Fibroblast of upper back skin (primary cell): ENCODE results near the gene TMEM169.

Experiments
- DNase-seq: peaks from one replicate; pipeline ENCODE4 v3.0.0-alpha.2; 2013

TMEM169 gene

GRCh38 chr2:216081487-216082116, at the start of gene TMEM169, which contains the start of gene PECR:
Gene TMEM169 (plus strand): TSS chr2:216081919. CDS start chr2:216095964, 14,045 bp downstream.
Gene PECR (minus strand): TSS chr2:216081809. CDS start chr2:216081741, 68 bp downstream.
- DNase-seq, result peak; percentile 53

DNA sequence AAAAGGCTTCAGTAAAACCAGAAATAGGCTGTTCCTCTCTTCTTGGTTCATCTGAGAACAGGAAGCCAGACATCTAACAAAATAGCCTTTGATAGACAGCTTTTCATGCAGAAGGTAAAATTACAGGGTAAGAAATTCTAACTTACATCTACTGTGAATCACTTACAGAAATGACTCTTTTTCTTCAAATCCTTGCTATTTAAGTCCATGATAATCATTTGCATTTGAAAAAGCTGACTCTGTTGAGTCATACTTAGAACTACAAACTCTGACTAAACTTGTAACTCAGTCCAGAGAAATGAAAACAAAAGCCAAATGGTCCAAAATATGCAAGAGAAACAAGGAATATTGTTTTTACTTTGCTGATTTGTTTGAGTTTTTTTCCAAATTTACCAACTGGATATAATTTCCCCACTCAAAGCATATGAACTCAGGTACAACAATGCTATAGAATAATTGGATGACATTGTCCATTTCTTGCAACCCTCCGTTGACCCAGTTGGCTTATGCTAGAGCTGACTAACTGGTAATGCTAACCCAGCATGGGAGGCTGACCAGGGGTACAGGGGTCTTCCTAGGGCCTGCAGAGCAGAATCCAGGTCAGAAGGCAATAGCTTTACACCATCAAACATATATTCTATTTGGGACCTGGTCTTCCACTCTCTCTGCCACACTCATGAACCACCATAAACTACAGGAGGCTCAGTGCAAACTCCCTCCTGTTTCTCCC, 49.6 kb upstream of the TMEM169 start:
- DNase-seq, result peak; percentile 83

DNA sequence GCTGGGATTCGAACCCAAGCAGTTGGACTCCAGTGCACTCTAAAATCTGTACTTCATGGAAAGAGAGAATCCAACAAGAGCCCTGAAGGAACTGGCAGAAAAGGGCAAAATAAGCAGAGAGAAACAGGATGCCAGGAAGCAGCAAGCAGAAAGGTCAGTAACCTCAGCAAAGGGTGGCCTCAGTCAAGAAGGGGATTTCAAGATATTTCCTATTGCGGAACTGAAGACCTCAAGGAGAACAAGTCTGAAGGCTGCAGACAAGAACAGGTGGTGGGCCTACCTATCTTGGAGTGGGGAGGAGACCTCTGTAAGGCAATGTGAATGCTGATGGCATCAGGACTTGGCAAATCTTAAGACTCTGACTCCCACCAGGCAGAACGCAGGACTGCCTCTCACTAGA, 48.3 kb upstream of the TMEM169 start:
- DNase-seq, result no peak

- DNase-seq, result peak; percentile 63
Observed at GRCh38 chr2:216034065-216034464, 47.7 kb upstream of the TMEM169 start.

DNA sequence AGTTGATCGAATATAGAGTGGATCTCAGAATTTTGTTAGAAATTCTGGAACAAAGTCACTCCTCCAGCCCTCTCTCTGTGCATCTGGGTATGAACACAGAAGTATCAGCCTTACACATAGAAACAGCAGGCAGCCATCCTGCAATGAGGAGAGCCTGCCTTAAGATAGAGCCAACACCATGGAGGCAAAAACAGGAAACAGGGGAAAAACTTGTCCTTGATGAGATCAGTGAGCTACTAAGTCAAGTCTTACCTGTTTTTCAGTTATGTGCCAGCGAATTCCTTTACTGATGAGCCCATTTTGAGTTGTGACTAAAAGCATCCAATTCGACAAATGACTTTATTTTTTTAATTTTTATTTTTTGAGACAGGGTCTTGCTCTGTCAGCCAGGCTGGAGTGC, 41.8 kb upstream of the TMEM169 start:
- DNase-seq, result no peak

GRCh38 chr2:216041438-216041837, 40.3 kb upstream of the TMEM169 start:
- DNase-seq, result no peak

DNA sequence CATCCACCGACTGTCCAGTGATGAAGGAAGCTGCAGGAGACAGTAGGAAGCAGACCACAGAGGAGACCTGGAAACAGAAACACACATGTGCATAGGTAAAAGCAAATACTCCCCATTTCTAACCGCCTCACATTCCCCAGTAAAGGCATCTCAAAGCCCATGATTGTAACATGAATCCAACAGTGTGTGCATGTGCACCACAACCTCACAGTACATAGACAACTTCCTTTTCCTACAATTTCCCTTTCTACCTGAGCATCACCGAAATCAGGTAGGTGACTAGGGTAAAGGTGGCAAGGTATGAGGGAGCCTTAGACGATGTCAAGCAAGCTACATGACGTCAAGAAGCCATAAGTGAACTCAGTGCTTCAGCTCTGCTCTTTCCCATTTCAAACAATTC, 37.8 kb upstream of the TMEM169 start:
- no peak for DNase-seq

DNA sequence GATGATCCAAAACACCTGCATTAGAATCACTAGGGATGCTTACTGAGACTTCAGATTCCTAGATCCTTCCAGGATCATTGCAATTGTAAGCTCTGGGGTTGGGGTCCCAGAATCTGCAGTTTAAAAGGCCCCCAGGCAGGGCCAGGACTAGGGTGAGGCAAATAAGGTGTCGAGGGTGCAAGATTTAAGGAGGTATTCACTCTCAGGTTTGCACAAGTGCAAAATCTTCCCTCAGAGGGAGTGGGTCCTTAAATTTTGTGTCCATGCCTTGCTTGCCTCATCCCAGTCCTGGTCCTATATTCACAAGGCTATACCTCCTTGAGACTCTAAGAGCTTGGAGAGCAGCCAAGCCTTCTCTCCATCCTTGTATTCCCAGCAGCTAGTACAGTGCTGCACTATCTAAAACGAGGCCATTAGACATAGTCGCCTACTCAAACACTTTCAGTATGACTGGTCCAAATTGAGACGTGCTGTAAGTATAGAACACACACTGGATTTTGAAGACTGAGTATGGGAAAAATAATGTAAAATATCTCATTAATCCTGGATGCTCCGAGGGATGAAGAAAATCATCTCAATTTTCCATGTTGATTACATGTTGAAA, 36.7 kb upstream of the TMEM169 start:
- no peak for DNase-seq

DNA sequence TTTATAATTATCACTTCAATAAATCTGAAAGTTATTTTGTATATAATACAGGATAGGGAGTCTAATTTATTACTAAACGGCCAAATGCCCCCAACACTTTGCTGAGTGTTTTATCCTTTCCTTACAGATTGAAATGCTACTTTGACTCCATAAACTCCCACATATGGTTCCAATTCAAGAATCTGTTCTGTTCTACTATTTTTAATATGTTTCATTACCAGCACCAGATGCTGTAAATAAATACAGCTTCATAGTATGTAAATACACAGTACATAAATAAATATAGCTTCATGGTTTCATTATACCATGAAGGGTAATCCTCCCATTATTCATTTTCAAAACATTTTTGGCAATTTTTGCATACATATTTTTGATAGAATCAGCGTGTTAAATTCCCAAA, 34.3 kb upstream of the TMEM169 start:
- no peak for DNase-seq

DNA sequence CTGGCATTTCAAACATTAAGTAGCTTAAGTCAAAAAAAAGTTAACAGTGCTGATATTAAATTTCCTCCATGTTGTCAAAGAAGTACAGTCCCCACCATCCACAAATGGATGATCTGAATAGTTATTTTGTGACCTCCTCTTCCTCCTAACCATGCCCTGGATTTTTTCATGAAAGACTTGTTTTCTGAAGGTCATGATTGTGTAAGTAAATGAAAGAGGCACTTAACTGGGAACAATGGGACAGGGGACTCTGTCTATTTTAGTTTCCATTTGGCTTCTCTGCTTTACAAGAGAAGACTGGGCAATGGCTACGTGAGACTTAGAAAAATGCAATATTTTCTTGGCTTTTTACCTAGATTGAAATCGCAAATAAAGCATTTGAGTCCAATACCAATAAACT, 32.3 kb upstream of the TMEM169 start:
- DNase-seq, result no peak

DNA sequence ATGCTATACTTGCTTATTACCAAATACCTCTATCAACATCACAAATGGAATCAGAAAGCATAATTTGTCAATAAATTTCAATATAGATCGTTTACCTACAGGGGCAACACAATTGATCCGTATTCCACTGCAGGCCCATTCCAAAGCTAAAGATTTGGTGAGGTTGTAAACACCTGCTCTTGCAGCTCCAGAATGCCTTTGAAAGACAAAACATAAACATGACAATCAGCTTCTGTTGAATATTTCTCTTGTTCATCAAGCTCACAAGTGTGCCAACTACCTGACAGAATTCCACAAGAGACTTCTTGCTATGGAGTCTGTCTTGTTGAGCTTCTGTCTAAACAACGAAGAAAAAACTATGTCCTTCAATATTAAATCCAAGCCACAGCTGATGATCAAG, 30.4 kb upstream of the TMEM169 start:
- no peak for DNase-seq

DNA sequence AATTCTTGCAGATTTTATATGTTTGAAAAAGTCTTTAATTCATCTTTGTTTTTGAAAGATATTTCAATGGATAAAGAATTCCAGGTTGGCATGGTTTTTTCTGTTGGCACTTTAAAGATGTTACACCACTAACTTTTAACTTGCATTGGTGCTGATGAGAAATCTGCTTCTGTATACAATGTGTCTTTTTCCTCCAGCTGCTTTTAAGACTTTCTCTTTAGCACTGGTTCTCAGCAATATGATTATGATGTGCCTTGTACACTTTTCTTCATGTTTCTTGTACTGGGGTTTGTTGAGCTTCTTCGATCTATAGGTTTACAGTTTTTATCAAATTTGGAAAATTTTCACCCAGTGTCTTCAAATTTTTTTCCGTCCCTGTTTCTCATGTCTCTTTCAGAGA, 29.3 kb upstream of the TMEM169 start:
- DNase-seq, result no peak

GRCh38 chr2:216055680-216056079, 26.0 kb upstream of the TMEM169 start:
- DNase-seq, result no peak

GRCh38 chr2:216056739-216057138, 25.0 kb upstream of the TMEM169 start:
- no peak for DNase-seq

GRCh38 chr2:216057688-216058193, 24.0 kb upstream of the TMEM169 start:
- peak; percentile 67 for DNase-seq

DNA sequence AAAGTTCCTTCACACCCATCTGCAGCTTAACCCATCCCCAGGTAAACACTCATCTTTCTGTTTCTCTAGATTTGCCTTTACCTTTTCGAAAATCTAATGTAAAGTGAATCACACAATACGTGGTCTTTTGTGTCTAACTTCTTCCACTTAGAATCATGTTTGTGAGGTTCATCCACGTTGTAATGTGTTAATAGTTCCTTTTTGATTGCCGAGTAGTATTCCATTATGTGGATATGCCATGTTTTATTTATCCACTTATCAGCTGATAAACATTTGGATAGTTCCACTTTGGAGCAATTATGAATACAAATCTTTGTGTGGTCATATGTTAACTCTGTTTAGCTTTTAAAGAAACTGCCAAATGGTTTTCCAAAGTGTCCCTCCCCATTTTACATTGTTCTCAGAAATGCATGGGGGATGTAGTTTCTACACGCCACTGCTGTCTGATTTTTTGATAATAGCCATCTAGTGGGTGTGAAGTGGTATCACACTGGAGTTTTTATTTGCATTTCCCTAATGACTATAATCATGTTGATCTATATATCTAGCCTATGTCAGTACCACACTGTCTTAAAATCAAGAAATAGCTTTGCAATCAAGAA, 22.4 kb upstream of the TMEM169 start:
- DNase-seq, result no peak

- DNase-seq, result peak; percentile 49
Observed at GRCh38 chr2:216064014-216064630, 17.6 kb upstream of the TMEM169 start.

- DNase-seq, result no peak
Observed at GRCh38 chr2:216064665-216065064, 17.1 kb upstream of the TMEM169 start.

GRCh38 chr2:216066230-216066629, 15.5 kb upstream of the TMEM169 start:
- peak; percentile 87 for DNase-seq

DNA sequence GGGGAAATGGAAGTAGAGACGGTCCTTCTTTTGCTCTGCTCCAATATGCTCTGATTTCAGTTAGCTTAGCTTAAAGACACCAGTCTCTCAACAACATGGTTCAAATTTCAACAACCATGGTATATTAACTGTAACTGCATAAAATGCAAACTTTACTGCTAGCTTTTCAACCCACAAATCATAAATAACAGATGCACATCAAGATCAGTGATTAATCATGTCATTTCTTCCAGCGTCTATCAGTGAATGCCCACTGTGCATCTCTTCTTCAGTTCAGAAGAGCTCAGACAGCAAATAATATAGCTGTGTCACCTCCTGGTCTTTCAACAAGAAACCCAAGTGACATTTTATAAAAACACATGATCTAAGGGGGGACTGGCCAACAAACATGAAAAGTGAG, 12.7 kb upstream of the TMEM169 start:
- no peak for DNase-seq

DNA sequence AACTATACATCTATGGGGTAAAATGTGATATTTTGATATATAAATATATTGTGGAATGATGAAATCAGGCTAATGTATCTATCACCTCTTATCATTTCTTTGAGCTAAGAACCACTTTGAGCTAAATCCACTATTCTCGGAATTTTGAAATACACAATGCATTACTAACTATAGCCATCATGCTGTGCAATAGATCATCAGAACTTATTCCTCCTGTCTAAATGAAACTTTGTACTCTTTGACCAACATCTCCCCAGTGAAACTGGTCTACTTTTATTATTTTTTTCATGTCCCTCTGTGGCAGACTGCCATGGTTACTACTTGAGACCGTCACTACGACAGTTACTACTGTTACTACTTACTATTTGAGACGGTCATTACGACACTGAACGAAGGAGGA, 11.5 kb upstream of the TMEM169 start:
- DNase-seq, result no peak

GRCh38 chr2:216071111-216071851, 10.4 kb upstream of the TMEM169 start:
- DNase-seq, result no peak
